Effector memory CD8-positive, alpha-beta T cell (primary cell): ENCODE data around the gene ABCG1.
A peak's percentile ranks its signal among the peaks of the same experiment; 100 is the strongest.

Experiments used
- ATAC-seq: fragments of 150-1000 bp; cut with Tn5 transposase; replicated peaks from 2 replicates; pipeline ENCODE4 v1.10.0; 2021; ENCODE audit warnings: mild to moderate bottlenecking, moderate library complexity
- DNase-seq, 3 experiments: peaks; one replicate each; pipeline ENCODE4 v3.0.0; 2021
- H3K27ac Mint-ChIP-seq, 2 donors: one replicate each; pipeline ENCODE4 v1.8.0; 2022; ENCODE audit warnings: mild to moderate bottlenecking in 2 of 2, mixed read lengths in 2 of 2, moderate library complexity in 2 of 2
- H3K27me3 Mint-ChIP-seq, 2 donors: one replicate each; pipeline ENCODE4 v1.8.0; 2022; ENCODE audit warnings: mixed read lengths in 2 of 2
- H3K36me3 Mint-ChIP-seq: one replicate; pipeline ENCODE4 v1.8.0; 2022; ENCODE audit warnings: mild to moderate bottlenecking, moderate library complexity, mixed read lengths; ENCODE audit not compliant: insufficient read depth
- H3K4me1 Mint-ChIP-seq, 2 donors: one replicate each; pipeline ENCODE4 v1.8.0; 2022; ENCODE audit warnings: low read depth in 2 of 2, mixed read lengths in 2 of 2
- H3K4me3 Mint-ChIP-seq, 2 donors: one replicate each; pipeline ENCODE4 v1.8.0; 2022; ENCODE audit warnings: mild to moderate bottlenecking in 2 of 2, mixed read lengths in 2 of 2, moderate library complexity in 2 of 2
- H3K9me3 Mint-ChIP-seq, 2 donors: one replicate each; pipeline ENCODE4 v1.8.0; 2022; ENCODE audit warnings: mixed read lengths in 2 of 2

ABCG1 gene

GRCh38 chr21:42198929-42199867 lies 19.7 kb upstream of the ABCG1 start:
- DNase-seq (no peak), ATAC-seq (peak; percentile 89)
- no peaks in the 10 kb centered on the region for H3K27me3 Mint-ChIP-seq
- H3K9me3 Mint-ChIP-seq: no peaks in the 10 kb centered on the region
- peak overlapping the region; percentile 8 to 22 for H3K4me3 Mint-ChIP-seq
- peak overlapping the region in 1 of 2 donors; percentile 41 for H3K27ac Mint-ChIP-seq
- peaks cover 34 to 39% of the 10 kb centered on the region in 2 donors for H3K4me1 Mint-ChIP-seq
- peaks cover 9% of the 10 kb centered on the region for H3K36me3 Mint-ChIP-seq

GRCh38 chr21:42199868-42200463 lies 19.0 kb upstream of the ABCG1 start:
- Mint-ChIP-seq H3K27me3 (no peaks in the 10 kb centered on the region), H3K36me3 (peaks cover 9% of the 10 kb centered on the region), H3K27ac (peak overlapping the region in 1 of 2 donors; percentile 41), H3K9me3 (no peaks in the 10 kb centered on the region), H3K4me3 (peak overlapping the region; percentile 2 to 22), H3K4me1 (peaks cover 31 to 35% of the 10 kb centered on the region in 2 donors)
- ATAC-seq: no peak
- DNase-seq: no peak

- Mint-ChIP-seq H3K27me3 (no peaks in the 10 kb centered on the region), H3K27ac (peak overlapping the region in 1 of 2 donors; percentile 17), H3K4me1 (peaks cover 26 to 32% of the 10 kb centered on the region in 2 donors), H3K4me3 (peak overlapping the region; percentile 40 to 61), H3K36me3 (peaks cover 9% of the 10 kb centered on the region), H3K9me3 (no peaks in the 10 kb centered on the region)
- ATAC-seq (peak; percentile 63), DNase-seq (no peak)
Observed at GRCh38 chr21:42200906-42201614, 17.9 kb upstream of the ABCG1 start.

GRCh38 chr21:42201615-42202161 lies 17.3 kb upstream of the ABCG1 start:
- peaks cover 9% of the 10 kb centered on the region for H3K36me3 Mint-ChIP-seq
- no peak overlapping the region for H3K27ac Mint-ChIP-seq
- no peaks in the 10 kb centered on the region for H3K27me3 Mint-ChIP-seq
- no peaks in the 10 kb centered on the region for H3K9me3 Mint-ChIP-seq
- H3K4me1 Mint-ChIP-seq: peaks cover 26 to 32% of the 10 kb centered on the region in 2 donors
- H3K4me3 Mint-ChIP-seq: no peak overlapping the region
- DNase-seq (no peak), ATAC-seq (no peak)

- H3K4me3 Mint-ChIP-seq: no peak overlapping the region
- no peaks in the 10 kb centered on the region for H3K9me3 Mint-ChIP-seq
- H3K27ac Mint-ChIP-seq: no peak overlapping the region
- peaks cover 9% of the 10 kb centered on the region for H3K36me3 Mint-ChIP-seq
- DNase-seq (no peak), ATAC-seq (no peak)
- peaks cover 26 to 38% of the 10 kb centered on the region in 2 donors for H3K4me1 Mint-ChIP-seq
- H3K27me3 Mint-ChIP-seq: no peaks in the 10 kb centered on the region
Observed at GRCh38 chr21:42202321-42202720, 16.6 kb upstream of the ABCG1 start.

- H3K27me3 Mint-ChIP-seq: no peaks in the 10 kb centered on the region
- no peak overlapping the region for H3K4me3 Mint-ChIP-seq
- H3K36me3 Mint-ChIP-seq: peaks cover 5% of the 10 kb centered on the region
- peaks cover 26 to 40% of the 10 kb centered on the region in 2 donors for H3K4me1 Mint-ChIP-seq
- DNase-seq (no peak), ATAC-seq (no peak)
- H3K27ac Mint-ChIP-seq: no peak overlapping the region
- no peaks in the 10 kb centered on the region for H3K9me3 Mint-ChIP-seq
Observed at GRCh38 chr21:42203321-42203720, 15.6 kb upstream of the ABCG1 start.

- H3K27ac Mint-ChIP-seq: no peak overlapping the region
- no peaks in the 10 kb centered on the region for H3K9me3 Mint-ChIP-seq
- ATAC-seq (no peak), DNase-seq (no peak)
- no peak overlapping the region for H3K4me3 Mint-ChIP-seq
- peaks cover 3% of the 10 kb centered on the region for H3K36me3 Mint-ChIP-seq
- no peaks in the 10 kb centered on the region for H3K27me3 Mint-ChIP-seq
- H3K4me1 Mint-ChIP-seq: peaks cover 22 to 34% of the 10 kb centered on the region in 2 donors
Observed at GRCh38 chr21:42203936-42204335, 15.0 kb upstream of the ABCG1 start.

- H3K4me3 Mint-ChIP-seq: no peak overlapping the region
- no peaks in the 10 kb centered on the region for H3K9me3 Mint-ChIP-seq
- no peak for DNase-seq
- peaks cover 0 to 9% of the 10 kb centered on the region in 2 donors for H3K4me1 Mint-ChIP-seq
- H3K27me3 Mint-ChIP-seq: no peaks in the 10 kb centered on the region
- peak overlapping the region in 1 of 2 donors; percentile 83 for H3K27ac Mint-ChIP-seq
- H3K36me3 Mint-ChIP-seq: no peaks in the 10 kb centered on the region
- ATAC-seq: no peak
Observed at GRCh38 chr21:42207426-42207825, 11.5 kb upstream of the ABCG1 start.

GRCh38 chr21:42208036-42208435 lies 10.9 kb upstream of the ABCG1 start:
- H3K4me3 Mint-ChIP-seq: no peak overlapping the region

GRCh38 chr21:42208801-42209490 lies 10.0 kb upstream of the ABCG1 start:
- Mint-ChIP-seq H3K4me3 (no peak overlapping the region), H3K27ac (no peak overlapping the region), H3K36me3 (no peaks in the 10 kb centered on the region), H3K27me3 (no peaks in the 10 kb centered on the region), H3K9me3 (no peaks in the 10 kb centered on the region), H3K4me1 (peaks cover 0 to 9% of the 10 kb centered on the region in 2 donors)
- DNase-seq (no peak), ATAC-seq (no peak)

More at GRCh38 chr21:42208036-42208435, 10.9 kb upstream of the ABCG1 start:
- Mint-ChIP-seq H3K27me3 (no peaks in the 10 kb centered on the region), H3K4me1 (peaks cover 0 to 9% of the 10 kb centered on the region in 2 donors), H3K36me3 (no peaks in the 10 kb centered on the region), H3K9me3 (no peaks in the 10 kb centered on the region), H3K27ac (no peak overlapping the region)
- DNase-seq (no peak), ATAC-seq (no peak)

GRCh38 chr21:42209801-42210479 lies 9.0 kb upstream of the ABCG1 start:
- peaks cover 1 to 9% of the 10 kb centered on the region in 2 donors for H3K4me1 Mint-ChIP-seq
- no peak overlapping the region for H3K27ac Mint-ChIP-seq
- ATAC-seq (no peak), DNase-seq (no peak)
- no peaks in the 10 kb centered on the region for H3K36me3 Mint-ChIP-seq
- H3K9me3 Mint-ChIP-seq: no peaks in the 10 kb centered on the region
- H3K4me3 Mint-ChIP-seq: no peak overlapping the region
- no peaks in the 10 kb centered on the region for H3K27me3 Mint-ChIP-seq

GRCh38 chr21:42212266-42212665 lies 6.7 kb upstream of the ABCG1 start:
- Mint-ChIP-seq H3K27me3 (no peaks in the 10 kb centered on the region), H3K27ac (no peak overlapping the region), H3K4me3 (no peak overlapping the region), H3K36me3 (no peaks in the 10 kb centered on the region), H3K9me3 (peaks cover 0 to 2% of the 10 kb centered on the region in 2 donors), H3K4me1 (peaks cover 1 to 4% of the 10 kb centered on the region in 2 donors)
- no peak for DNase-seq
- ATAC-seq: no peak
